T-cell (primary cell): ENCODE measurements around the gene PLCB4. TPM values are rescaled to one million over a fixed set of nuclear protein-coding genes. Genes with fewer than 3 reads are reported as not detected.

ENCODE experiments used
- ATAC-seq, 4 experiments: fragments of 200-7000 bp in 3 of 4; fragments of 150-1000 bp in 1 of 4; cut with Tn5 transposase; replicated peaks in 1 of 4; 1 replicate in 3 of 4; 2 replicates in 1 of 4; pipeline ENCODE4 v1.10.0; 2021; ENCODE audit warnings: moderate library complexity in 3 of 4, mild to moderate bottlenecking in 2 of 4, moderate number of reproducible peaks in 1 of 4
- CTCF ChIA-PET, 2 donors: fragments of 300-600 bp; sonication (Branson Sonifier 250); formaldehyde crosslinking; loops; one replicate each; lab custom pipeline; 2022; ENCODE audit warnings: antibody characterized with exemption in 2 of 2; lab: Charles Lee
- POLR2A ChIA-PET, 2 donors: fragments of 300-600 bp; sonication (Branson Sonifier 250); formaldehyde crosslinking; loops; one replicate each; lab custom pipeline; 2022; ENCODE audit warnings: antibody characterized with exemption in 2 of 2; lab: Charles Lee
- DNase-seq, 35 experiments: peaks; one replicate each; pipeline versions ENCODE4 v3.0.0 to v3.0.0-alpha.2; 2013 to 2023
- H3K27ac ChIP-seq: one replicate; pipeline ENCODE4 v1.5.1; 2013; ENCODE audit warnings: low read length
- H3K27me3 ChIP-seq, 2 experiments: replicated peaks in 1 of 2; 1 replicate in 1 of 2; 2 replicates in 1 of 2; pipeline versions ENCODE4 v1.6.1 to v1.7.0; 2013; ENCODE audit warnings: low read length in 1 of 2, mixed read lengths in 1 of 2; ENCODE audit not compliant: control insufficient read depth in 2 of 2, insufficient read depth in 2 of 2; ENCODE audit errors: extremely low read depth in 1 of 2
- H3K36me3 ChIP-seq, 2 donors: 1 replicate in 1 of 2; 2 replicates in 1 of 2; pipeline versions ENCODE4 v1.6.1 to v1.7.0; 2013; ENCODE audit warnings: low read length in 1 of 2; ENCODE audit not compliant: control insufficient read depth in 2 of 2, insufficient read depth in 1 of 2; ENCODE audit errors: extremely low read depth in 1 of 2
- H3K4me1 ChIP-seq, 2 experiments: 1 replicate in 1 of 2; 2 replicates in 1 of 2; pipeline versions ENCODE4 v1.6.1 to v1.7.0; 2013; ENCODE audit warnings: low read length in 2 of 2, mixed read lengths in 1 of 2; ENCODE audit not compliant: insufficient read depth in 2 of 2, control insufficient read depth in 1 of 2; ENCODE audit errors: extremely low read depth in 1 of 2
- H3K4me3 ChIP-seq, 2 donors: 1 replicate in 1 of 2; 2 replicates in 1 of 2; pipeline versions ENCODE4 v1.5.1 to v1.7.0; 2013; ENCODE audit warnings: mild to moderate bottlenecking in 2 of 2, low read length in 1 of 2, moderate library complexity in 1 of 2; ENCODE audit not compliant: control insufficient read depth in 1 of 2; ENCODE audit errors: extremely low read depth in 1 of 2
- H3K9me3 ChIP-seq: 2 replicates; pipeline ENCODE4 v1.7.0; 2013
- H3K27ac Mint-ChIP-seq, 2 donors: one replicate each; pipeline ENCODE4 v1.8.0; 2020 to 2021; ENCODE audit warnings: mild to moderate bottlenecking in 2 of 2, mixed read lengths in 2 of 2
- H3K27me3 Mint-ChIP-seq, 2 donors: one replicate each; pipeline ENCODE4 v1.8.0; 2021 to 2022; ENCODE audit warnings: mixed read lengths in 2 of 2
- H3K36me3 Mint-ChIP-seq: one replicate; pipeline ENCODE4 v1.8.0; 2021; ENCODE audit warnings: mixed read lengths
- H3K4me1 Mint-ChIP-seq, 3 donors: one replicate each; pipeline ENCODE4 v1.8.0; 2020 to 2022; ENCODE audit warnings: mixed read lengths in 3 of 3, mild to moderate bottlenecking in 1 of 3
- H3K4me3 Mint-ChIP-seq, 3 donors: one replicate each; pipeline ENCODE4 v1.8.0; 2020 to 2022; ENCODE audit warnings: mild to moderate bottlenecking in 3 of 3, mixed read lengths in 3 of 3, moderate library complexity in 3 of 3
- H3K9me3 Mint-ChIP-seq, 3 donors: one replicate each; pipeline ENCODE4 v1.8.0; 2020 to 2022; ENCODE audit warnings: mixed read lengths in 3 of 3
- WGBS: methylation state at CpG from one replicate; pipeline ENCODE4 v1.1.5; 2013; ENCODE audit warnings: missing lambda C conversion rate; ENCODE audit not compliant: insufficient coverage; 5-methylcytosine and 5-hydroxymethylcytosine counted together
- total RNA-seq, 35 experiments: library from RNA in 6 of 35; stranded (reverse) in 6 of 35; fragments of 120-200 nt in 1 of 35; gene quantifications; one replicate each; pipeline versions ENCODE4 v1.2.1 to v1.2.4 and lab custom pipeline; 2013 to 2026

PLCB4 gene
- total RNA-seq, 5 donors from 2014 or later (not counting 1 experiment from before 2014, with no cell fraction given) = 0.06 to 0.07 TPM; not detected in 3

DNA sequence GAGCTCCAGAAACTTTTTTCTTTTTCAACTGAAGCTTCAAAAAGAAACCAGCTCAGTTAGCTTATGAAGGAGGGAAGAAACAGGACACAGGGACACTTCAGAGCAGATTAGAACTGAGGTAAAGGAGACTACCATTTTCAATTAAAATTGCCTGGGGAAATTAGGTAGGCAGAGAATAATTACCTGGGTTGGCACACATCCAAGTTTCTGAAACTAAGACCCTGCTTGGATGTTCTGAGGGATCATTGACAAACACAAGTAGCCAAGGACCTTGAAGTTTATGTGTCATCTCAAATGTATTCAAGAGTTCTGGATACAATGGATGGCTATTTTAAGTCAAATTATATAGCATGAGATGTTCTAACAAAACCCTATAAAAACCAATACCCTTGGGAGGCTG, 137.6 kb downstream of the PLCB4 start:
- H3K36me3 Mint-ChIP-seq = no peaks in the 10 kb centered on the region
- no peak overlapping the region for H3K4me3 ChIP-seq
- ATAC-seq = no peak
- no peaks in the 10 kb centered on the region for H3K36me3 ChIP-seq
- no peaks in the 10 kb centered on the region for H3K27me3 ChIP-seq
- no peak for DNase-seq
- H3K9me3 Mint-ChIP-seq = peaks cover 3 to 8% (median 3%) of the 10 kb centered on the region in 3 donors
- H3K9me3 ChIP-seq = no peaks in the 10 kb centered on the region
- H3K27ac ChIP-seq = no peak overlapping the region
- H3K27me3 Mint-ChIP-seq = no peaks in the 10 kb centered on the region
- POLR2A ChIA-PET = no interaction called here
- H3K27ac Mint-ChIP-seq = no peak overlapping the region
- CTCF ChIA-PET = no interaction called here
- no peaks in the 10 kb centered on the region for H3K4me1 Mint-ChIP-seq
- H3K4me1 ChIP-seq = no peaks in the 10 kb centered on the region
- H3K4me3 Mint-ChIP-seq = no peak overlapping the region

DNA sequence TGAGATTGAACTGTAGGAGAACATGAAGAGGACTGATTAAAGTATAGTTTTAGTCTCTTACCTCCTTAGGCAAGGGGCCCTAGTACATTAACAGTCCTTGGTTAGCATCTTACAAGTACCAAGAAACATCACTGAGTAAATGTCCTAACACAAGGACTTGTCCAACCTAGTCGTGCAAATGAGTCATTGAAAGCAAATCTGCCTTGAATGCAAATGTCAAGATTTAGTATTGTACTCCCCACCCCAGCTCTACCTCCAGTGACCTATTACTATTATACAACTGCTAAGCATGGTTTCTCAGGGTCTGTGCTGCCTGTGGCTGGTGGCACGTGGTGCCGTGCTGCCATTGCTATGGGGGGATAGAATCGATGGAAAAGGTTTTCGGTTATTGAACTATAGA, 138.4 kb downstream of the PLCB4 start:
- DNase-seq (no peak), ATAC-seq (no peak)
- Mint-ChIP-seq H3K36me3 (no peaks in the 10 kb centered on the region), H3K27ac (no peak overlapping the region), H3K9me3 (peaks cover 0 to 8% (median 3%) of the 10 kb centered on the region in 3 donors), H3K4me1 (no peaks in the 10 kb centered on the region), H3K27me3 (no peaks in the 10 kb centered on the region), H3K4me3 (no peak overlapping the region)
- no peaks in the 10 kb centered on the region for H3K36me3 ChIP-seq
- no peak overlapping the region for H3K27ac ChIP-seq
- no peaks in the 10 kb centered on the region for H3K4me1 ChIP-seq
- POLR2A ChIA-PET = no interaction called here
- CTCF ChIA-PET = no interaction called here
- no peaks in the 10 kb centered on the region for H3K9me3 ChIP-seq
- no peaks in the 10 kb centered on the region for H3K27me3 ChIP-seq
- 60% methylated on average over 1 of the region's 5 CpGs for WGBS
- no peak overlapping the region for H3K4me3 ChIP-seq

DNA sequence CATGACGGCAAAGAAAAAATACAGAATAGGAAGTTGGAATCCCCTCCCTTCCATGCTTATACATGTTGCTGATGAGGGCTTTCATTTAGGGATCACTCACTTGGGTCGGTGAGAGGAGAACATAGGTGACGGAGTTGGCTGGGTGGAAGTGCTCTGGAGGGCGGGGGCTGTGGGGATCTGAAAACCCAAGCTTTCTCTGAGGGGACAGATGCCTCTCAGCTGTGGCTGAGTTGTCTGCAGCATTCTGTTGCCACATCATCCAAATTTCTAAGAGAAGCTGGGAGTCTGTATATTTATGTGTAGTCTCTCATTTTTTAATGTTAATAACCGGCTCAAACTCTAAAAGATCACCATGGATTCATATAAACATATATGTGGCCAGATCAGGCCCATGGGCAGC, 141.5 kb downstream of the PLCB4 start:
- no peak overlapping the region for H3K4me3 ChIP-seq
- no peaks in the 10 kb centered on the region for H3K27me3 ChIP-seq
- ChIA-PET CTCF (no interaction called here), POLR2A (no interaction called here)
- no peak overlapping the region for H3K4me3 Mint-ChIP-seq
- WGBS = no CpG with 5 or more reads among the region's 5 CpGs
- DNase-seq = no peak
- no peaks in the 10 kb centered on the region for H3K9me3 ChIP-seq
- no peaks in the 10 kb centered on the region for H3K4me1 ChIP-seq
- H3K27me3 Mint-ChIP-seq = no peaks in the 10 kb centered on the region
- peaks cover 0 to 8% (median 3%) of the 10 kb centered on the region in 3 donors for H3K9me3 Mint-ChIP-seq
- no peak overlapping the region for H3K27ac ChIP-seq
- no peak overlapping the region for H3K27ac Mint-ChIP-seq
- no peak for ATAC-seq
- H3K4me1 Mint-ChIP-seq = no peaks in the 10 kb centered on the region
- H3K36me3 ChIP-seq = no peaks in the 10 kb centered on the region
- no peaks in the 10 kb centered on the region for H3K36me3 Mint-ChIP-seq

DNA sequence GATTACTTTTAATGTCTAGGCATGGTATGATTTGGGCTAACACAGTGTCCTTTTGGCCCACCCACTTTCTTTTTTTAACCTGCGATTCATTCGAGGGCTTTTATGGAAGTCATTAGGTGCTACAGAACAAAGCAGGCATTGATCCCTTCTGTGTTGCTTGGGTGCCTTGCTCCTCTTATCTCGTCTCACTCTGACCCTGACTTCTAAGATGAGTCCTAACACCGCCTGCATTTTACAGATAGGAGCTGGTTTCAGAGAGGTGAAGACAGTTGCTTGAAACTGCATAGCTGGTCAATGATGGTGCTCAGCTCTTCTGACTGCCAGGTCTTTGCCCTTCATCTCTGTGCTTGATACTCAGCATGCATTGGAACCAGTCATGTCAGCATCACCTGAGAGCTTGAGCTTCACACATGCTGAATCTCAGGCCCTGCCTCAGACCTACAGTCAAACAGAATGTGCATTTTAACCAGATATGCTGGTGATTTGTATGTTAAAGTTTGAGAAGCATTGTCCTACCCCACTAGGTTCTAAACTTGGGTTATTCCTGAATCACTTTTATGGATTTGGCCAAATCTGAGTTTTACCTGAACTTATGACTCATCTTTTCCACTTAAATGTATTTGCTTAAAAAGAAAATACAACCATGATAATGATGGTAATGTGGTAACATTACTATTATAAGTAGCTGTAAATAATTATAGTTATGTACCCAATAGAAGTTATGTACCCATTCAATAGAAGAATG, 142.3 kb downstream of the PLCB4 start:
- Histone ChIP-seq H3K9me3 (no peaks in the 10 kb centered on the region), H3K4me3 (no peak overlapping the region), H3K27ac (no peak overlapping the region), H3K27me3 (no peaks in the 10 kb centered on the region), H3K36me3 (no peaks in the 10 kb centered on the region), H3K4me1 (no peaks in the 10 kb centered on the region)
- Mint-ChIP-seq H3K27ac (no peak overlapping the region), H3K36me3 (no peaks in the 10 kb centered on the region), H3K27me3 (no peaks in the 10 kb centered on the region), H3K4me1 (no peaks in the 10 kb centered on the region), H3K4me3 (no peak overlapping the region), H3K9me3 (peaks cover 0 to 5% (median 3%) of the 10 kb centered on the region in 3 donors)
- CTCF ChIA-PET = no interaction called here
- ATAC-seq = no peak
- WGBS = no CpG with 5 or more reads among the region's 4 CpGs
- POLR2A ChIA-PET = no interaction called here
- no peak for DNase-seq

DNA sequence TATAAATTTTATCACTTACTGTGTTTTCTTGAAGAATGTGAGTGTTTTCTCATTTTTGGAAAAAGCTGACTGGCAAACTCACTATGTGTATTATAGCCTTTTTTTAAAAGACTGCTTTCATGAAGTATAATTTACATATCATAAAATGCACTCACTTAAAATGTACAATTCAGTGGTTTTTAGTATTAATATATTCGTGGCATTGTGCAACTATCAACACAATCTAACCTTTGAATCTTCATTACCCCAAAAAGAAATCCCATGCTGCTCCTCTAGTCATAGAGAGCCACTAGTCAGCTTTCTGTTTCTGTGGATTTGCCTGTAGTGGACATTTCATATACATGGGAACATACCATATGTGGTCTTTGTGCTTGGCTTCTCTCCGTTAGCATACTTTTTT, 143.8 kb downstream of the PLCB4 start:
- Mint-ChIP-seq H3K4me1 (no peaks in the 10 kb centered on the region), H3K9me3 (peaks cover 0 to 5% (median 3%) of the 10 kb centered on the region in 3 donors), H3K36me3 (no peaks in the 10 kb centered on the region), H3K27me3 (no peaks in the 10 kb centered on the region), H3K4me3 (no peak overlapping the region), H3K27ac (no peak overlapping the region)
- H3K9me3 ChIP-seq = no peaks in the 10 kb centered on the region
- H3K4me3 ChIP-seq = no peak overlapping the region
- DNase-seq (no peak), ATAC-seq (no peak)
- no peaks in the 10 kb centered on the region for H3K4me1 ChIP-seq
- no peaks in the 10 kb centered on the region for H3K36me3 ChIP-seq
- POLR2A ChIA-PET = no interaction called here
- CTCF ChIA-PET = no interaction called here
- H3K27ac ChIP-seq = no peak overlapping the region
- H3K27me3 ChIP-seq = no peaks in the 10 kb centered on the region
- WGBS = no CpG with 5 or more reads among the region's 2 CpGs

DNA sequence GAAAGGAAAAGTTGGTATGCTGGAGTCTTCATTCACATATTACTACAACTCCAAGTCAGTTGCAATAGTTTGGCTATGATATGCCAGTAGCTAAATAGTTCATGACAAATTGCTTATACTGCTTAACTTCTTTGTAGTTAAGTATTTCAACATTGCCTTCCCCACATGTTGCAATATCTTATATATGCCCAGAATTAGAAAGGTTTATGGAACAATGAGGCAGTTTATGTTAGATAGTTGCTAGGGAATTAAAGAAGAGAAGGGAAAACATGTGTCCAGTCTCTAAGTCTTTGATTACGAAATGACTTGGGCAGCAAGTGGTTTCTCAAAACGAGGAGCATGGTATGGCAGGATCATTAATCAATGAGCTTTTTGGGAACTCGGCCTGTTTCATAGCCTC, 145.8 kb downstream of the PLCB4 start:
- 76% methylated on average over 2 of the region's 3 CpGs for WGBS
- no peak overlapping the region for H3K27ac Mint-ChIP-seq
- Histone ChIP-seq H3K36me3 (no peaks in the 10 kb centered on the region), H3K4me3 (no peak overlapping the region), H3K27me3 (no peaks in the 10 kb centered on the region), H3K4me1 (no peaks in the 10 kb centered on the region), H3K27ac (no peak overlapping the region), H3K9me3 (no peaks in the 10 kb centered on the region)
- no peaks in the 10 kb centered on the region for H3K36me3 Mint-ChIP-seq
- no peaks in the 10 kb centered on the region for H3K4me1 Mint-ChIP-seq
- no peaks in the 10 kb centered on the region for H3K27me3 Mint-ChIP-seq
- no peak overlapping the region for H3K4me3 Mint-ChIP-seq
- ChIA-PET CTCF (no interaction called here), POLR2A (no interaction called here)
- DNase-seq (no peak), ATAC-seq (no peak)
- H3K9me3 Mint-ChIP-seq = peaks cover 0 to 2% (median 0%) of the 10 kb centered on the region in 3 donors

DNA sequence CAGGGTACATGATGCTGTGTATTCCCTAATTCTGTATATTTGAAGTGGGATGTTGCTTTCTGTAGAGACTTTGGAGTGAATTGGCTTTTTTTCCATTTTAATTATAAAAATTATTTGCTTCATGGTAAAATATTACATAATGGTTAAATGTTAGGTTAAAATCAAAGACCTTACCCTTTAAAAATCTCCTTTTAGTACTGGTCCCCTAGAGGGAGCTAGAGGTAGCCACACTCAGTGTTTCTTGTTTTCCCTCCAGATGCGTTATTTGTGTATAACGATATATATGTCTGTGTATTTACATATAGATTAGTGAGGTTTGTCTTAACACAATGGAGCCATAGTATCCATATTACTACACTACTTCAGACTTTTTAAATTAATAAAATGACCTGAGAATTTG, 146.7 kb downstream of the PLCB4 start:
- no CpG with 5 or more reads among the region's 2 CpGs for WGBS
- ATAC-seq = no peak

More for the DNA sequence above, 146.7 kb downstream of the PLCB4 start:
- H3K27ac ChIP-seq = no peak overlapping the region
- POLR2A ChIA-PET = no interaction called here
- no peak for DNase-seq
- H3K9me3 ChIP-seq = no peaks in the 10 kb centered on the region
- no peaks in the 10 kb centered on the region for H3K4me1 ChIP-seq
- H3K36me3 Mint-ChIP-seq = no peaks in the 10 kb centered on the region
- no peaks in the 10 kb centered on the region for H3K36me3 ChIP-seq
- no peaks in the 10 kb centered on the region for H3K27me3 ChIP-seq
- CTCF ChIA-PET = no interaction called here
- H3K4me3 ChIP-seq = no peak overlapping the region
- peaks cover 0 to 2% (median 0%) of the 10 kb centered on the region in 3 donors for H3K9me3 Mint-ChIP-seq
- H3K27ac Mint-ChIP-seq = no peak overlapping the region
- no peaks in the 10 kb centered on the region for H3K4me1 Mint-ChIP-seq
- H3K27me3 Mint-ChIP-seq = no peaks in the 10 kb centered on the region
- H3K4me3 Mint-ChIP-seq = no peak overlapping the region
